Activated CD4-positive, alpha-beta T cell treated with anti-CD3 and anti-CD28 coated beads, Interleukin-2, amount 10 ng/mL, durations not matched to agents 24 days and 14 days (primary cell): Measurements from ENCODE around the gene ACAD10. TPM values are rescaled to one million over a fixed set of nuclear protein-coding genes. Genes with fewer than 3 reads are reported as not detected.
"Not testable (repeated sequence)": the region's sequence is repeated elsewhere in the genome, so short reads cannot be mapped to it uniquely, and the experiment has no call there.

Experiments
- DNase-seq: peaks from one replicate; pipeline ENCODE4 v3.0.0; 2022
- H3K27ac Mint-ChIP-seq: one replicate; pipeline ENCODE4 v1.8.0; 2022; ENCODE audit warnings: mild to moderate bottlenecking, mixed read lengths
- H3K27me3 Mint-ChIP-seq: one replicate; pipeline ENCODE4 v1.8.0; 2022; ENCODE audit warnings: mixed read lengths
- H3K36me3 Mint-ChIP-seq: one replicate; pipeline ENCODE4 v1.8.0; 2022; ENCODE audit warnings: low read depth, mild to moderate bottlenecking, mixed read lengths
- H3K4me1 Mint-ChIP-seq: one replicate; pipeline ENCODE4 v1.8.0; 2021; ENCODE audit warnings: mixed read lengths
- H3K4me3 Mint-ChIP-seq: one replicate; pipeline ENCODE4 v1.8.0; 2022; ENCODE audit warnings: mild to moderate bottlenecking, moderate library complexity, mixed read lengths
- H3K9me3 Mint-ChIP-seq: one replicate; pipeline ENCODE4 v1.8.0; 2021; ENCODE audit warnings: mixed read lengths
- intact Hi-C: fragments of 100-400 bp; cut with micrococcal nuclease; formaldehyde crosslinking; loops from one replicate; pipeline ENCODE4 v1.15.1; 2023
- total RNA-seq: library from RNA; stranded (reverse); gene quantifications from 2 replicates; pipeline ENCODE4 v1.2.3, GENCODE V29; 2022

ACAD10 gene
- total RNA-seq, 1 donor from 2014 or later, result 28.6 TPM

DNA sequence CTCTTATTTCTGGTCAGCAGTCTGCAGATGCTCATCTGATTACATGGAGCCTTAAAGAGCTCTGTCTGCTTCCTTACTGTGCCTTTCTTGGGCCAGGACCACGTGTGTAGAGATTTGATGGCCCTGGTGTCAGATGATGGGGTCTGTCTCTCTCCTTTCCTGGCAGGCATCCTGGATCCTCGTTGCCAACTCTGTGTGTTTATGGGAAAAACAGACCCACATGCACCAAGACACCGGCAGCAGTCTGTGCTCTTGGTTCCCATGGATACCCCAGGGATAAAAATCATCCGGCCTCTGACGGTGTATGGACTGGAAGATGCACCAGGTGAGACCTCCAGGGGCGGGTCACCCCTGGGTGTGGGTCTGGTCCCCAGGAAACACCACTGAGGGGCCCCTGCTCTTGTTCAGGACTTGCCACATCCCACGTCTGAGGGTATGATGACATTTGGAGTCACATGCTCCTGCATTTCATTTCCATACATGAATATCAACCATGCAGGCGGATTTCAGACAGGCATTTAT lies 62.4 kb downstream of the ACAD10 start:
- H3K27ac Mint-ChIP-seq, result no peak overlapping the region

DNA sequence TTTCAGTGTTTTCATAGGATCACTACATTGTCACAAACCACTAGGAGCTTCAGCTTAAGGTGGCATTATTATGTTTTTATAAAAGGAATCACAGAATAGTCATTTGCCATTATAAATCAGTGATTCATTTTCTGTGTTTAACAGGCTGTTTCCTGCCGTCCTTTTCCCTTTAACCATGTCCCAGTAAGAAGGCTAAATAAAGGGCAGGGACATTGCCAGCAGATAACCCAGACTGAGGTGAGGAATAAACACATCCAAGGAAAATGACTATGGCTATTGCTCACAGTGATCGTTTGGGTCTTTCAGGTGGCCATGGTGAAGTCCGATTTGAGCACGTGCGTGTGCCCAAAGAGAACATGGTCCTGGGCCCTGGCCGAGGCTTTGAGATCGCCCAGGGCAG lies 63.0 kb downstream of the ACAD10 start:
- H3K9me3 Mint-ChIP-seq, result no peaks in the 10 kb centered on the region
- H3K27ac Mint-ChIP-seq, result no peak overlapping the region
- no peaks in the 10 kb centered on the region for H3K4me1 Mint-ChIP-seq
- no peaks in the 10 kb centered on the region for H3K27me3 Mint-ChIP-seq
- no peak overlapping the region for H3K4me3 Mint-ChIP-seq
- H3K36me3 Mint-ChIP-seq, result peaks cover 12% of the 10 kb centered on the region
- intact Hi-C loops, result no loop called here
- no peak for DNase-seq

More for the DNA sequence above, 62.4 kb downstream of the ACAD10 start:
- Mint-ChIP-seq H3K4me3 (no peak overlapping the region), H3K27me3 (no peaks in the 10 kb centered on the region), H3K4me1 (no peaks in the 10 kb centered on the region), H3K36me3 (peaks cover 12% of the 10 kb centered on the region), H3K9me3 (no peaks in the 10 kb centered on the region)
- intact Hi-C loops, result no loop called here
- DNase-seq, result no peak

DNA sequence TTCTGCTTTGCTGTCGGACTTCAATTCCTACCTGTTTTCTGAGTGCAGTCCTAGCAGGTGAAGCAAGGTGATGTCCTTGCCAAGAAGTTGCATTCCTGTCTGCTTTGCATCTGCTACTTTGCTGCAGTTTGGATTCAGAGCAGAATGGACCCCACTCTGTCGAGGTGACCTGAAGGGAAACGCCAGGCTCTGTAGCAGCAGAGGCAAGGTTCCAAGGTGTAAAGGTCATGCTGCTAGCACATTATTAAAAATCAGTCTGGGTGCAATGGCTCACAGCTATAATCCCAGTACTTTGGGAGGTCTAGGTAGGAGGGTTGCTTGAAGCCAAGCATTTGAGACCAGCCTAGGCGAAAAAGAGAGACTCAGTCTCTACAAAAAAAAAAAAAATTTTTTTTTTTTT lies 63.5 kb downstream of the ACAD10 start:
- intact Hi-C loops, result no loop called here
- no peak for DNase-seq
- Mint-ChIP-seq H3K4me3 (no peak overlapping the region), H3K4me1 (no peaks in the 10 kb centered on the region), H3K27me3 (no peaks in the 10 kb centered on the region), H3K27ac (no peak overlapping the region), H3K9me3 (no peaks in the 10 kb centered on the region), H3K36me3 (peaks cover 12% of the 10 kb centered on the region)

DNA sequence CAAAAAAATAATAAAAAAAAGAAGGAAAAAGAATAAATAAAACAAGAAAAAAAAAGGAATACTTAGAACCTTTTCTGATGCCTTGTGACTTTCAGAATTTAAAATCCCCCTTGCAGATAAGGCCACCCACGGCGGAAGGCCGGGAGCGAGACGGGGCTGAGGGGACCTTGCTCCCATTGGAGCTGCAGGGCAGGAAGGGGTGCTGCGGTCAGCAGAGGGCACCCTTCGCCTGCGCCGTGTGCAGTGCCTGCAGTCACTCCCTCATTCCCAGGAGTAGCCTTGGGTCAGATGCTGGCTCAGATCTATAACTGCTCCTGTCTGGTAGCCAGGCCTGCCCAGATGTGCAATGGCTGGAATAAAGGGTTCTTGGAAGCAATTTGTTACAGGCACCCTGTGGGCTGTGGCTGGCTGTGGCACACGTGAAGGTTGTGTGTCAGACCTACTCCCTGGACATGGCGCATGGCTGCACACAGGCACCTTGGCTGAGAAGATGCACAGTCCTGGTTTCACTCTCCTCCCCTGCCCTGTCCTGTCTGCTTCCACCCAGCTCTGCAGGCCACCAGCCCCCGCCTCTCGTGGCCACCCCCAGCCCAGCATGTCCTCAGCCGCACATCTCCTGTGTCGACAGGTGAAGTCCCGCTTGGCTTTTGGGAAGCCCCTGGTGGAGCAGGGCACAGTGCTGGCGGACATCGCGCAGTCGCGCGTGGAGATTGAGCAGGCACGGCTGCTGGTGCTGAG lies 67.5 kb downstream of the ACAD10 start:
- Mint-ChIP-seq H3K36me3 (peaks cover 3% of the 10 kb centered on the region), H3K4me3 (no peak overlapping the region), H3K27me3 (no peaks in the 10 kb centered on the region), H3K9me3 (no peaks in the 10 kb centered on the region), H3K4me1 (peaks cover 6% of the 10 kb centered on the region), H3K27ac (no peak overlapping the region)
- intact Hi-C loops, result loop anchor here (1.0 kb wide), 1 partner anchor 60 kb away; no protein-coding TSS in a partner anchor
- no peak for DNase-seq

DNA sequence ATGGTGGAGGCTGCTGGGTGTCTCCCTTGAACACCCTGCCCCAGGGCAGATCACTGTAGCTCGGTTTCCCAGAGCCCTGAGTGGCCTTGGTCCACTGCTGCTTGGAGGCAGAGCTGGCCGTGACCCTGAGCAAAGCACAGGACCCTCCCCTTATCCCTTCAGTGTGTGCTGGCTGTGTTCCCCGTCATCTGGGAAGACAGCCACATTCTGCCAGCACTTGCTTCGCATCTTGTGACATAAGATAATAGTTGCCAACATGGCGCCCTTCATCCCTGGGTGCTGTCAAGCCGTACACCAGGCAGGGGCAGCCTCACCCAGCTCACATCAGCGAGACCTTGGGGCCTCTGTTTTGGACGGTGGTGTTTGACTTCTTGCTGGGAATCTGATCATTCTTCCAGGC lies 68.8 kb downstream of the ACAD10 start:
- peaks cover 9% of the 10 kb centered on the region for H3K4me1 Mint-ChIP-seq
- H3K36me3 Mint-ChIP-seq, result peaks cover 3% of the 10 kb centered on the region
- no peaks in the 10 kb centered on the region for H3K27me3 Mint-ChIP-seq

DNA sequence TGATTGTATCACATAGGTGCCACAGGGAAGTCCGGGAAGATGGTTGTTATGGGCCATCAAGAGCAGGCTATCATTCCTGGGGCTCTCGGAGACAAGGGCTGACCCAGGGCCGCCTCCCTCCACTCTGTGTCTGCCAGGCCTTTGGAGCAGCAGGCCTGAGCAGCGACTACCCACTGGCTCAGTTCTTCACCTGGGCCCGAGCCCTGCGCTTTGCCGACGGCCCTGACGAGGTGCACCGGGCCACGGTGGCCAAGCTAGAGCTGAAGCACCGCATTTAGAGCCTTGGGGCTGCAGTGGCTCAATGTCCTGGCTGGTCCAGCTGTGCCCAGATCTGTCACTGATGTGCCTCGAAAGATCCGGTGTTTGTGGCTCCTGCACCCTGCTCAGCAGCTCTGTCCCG lies 70.3 kb downstream of the ACAD10 start:
- Mint-ChIP-seq H3K27me3 (peaks cover 3% of the 10 kb centered on the region), H3K27ac (no peak overlapping the region), H3K9me3 (no peaks in the 10 kb centered on the region), H3K4me1 (peaks cover 9% of the 10 kb centered on the region), H3K36me3 (peaks cover 3% of the 10 kb centered on the region), H3K4me3 (no peak overlapping the region)
- intact Hi-C loops, result no loop called here
- no peak for DNase-seq

More for the DNA sequence above, 68.8 kb downstream of the ACAD10 start:
- Mint-ChIP-seq H3K4me3 (no peak overlapping the region), H3K9me3 (no peaks in the 10 kb centered on the region), H3K27ac (no peak overlapping the region)
- no peak for DNase-seq
- intact Hi-C loops, result no loop called here

DNA sequence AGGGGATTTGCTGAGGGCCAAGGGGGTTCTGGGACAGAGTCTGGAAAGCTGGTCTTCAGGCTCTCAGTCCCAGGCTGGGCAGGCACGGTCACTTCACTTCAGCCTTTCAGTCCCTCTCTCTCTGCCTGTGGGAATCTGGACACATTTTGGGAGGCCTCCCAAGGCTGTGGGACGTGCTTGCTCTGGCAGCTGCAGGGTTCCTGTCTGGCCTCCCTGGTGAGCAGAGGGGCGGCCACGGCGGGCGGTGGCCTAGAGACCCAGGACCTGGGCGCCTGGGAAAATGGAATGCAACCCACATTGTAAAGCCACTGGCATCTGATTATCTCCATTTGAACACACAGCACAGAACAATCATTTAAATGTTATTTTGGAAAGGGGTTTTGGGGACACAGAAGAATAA lies 70.8 kb downstream of the ACAD10 start:
- intact Hi-C loops, result no loop called here
- Mint-ChIP-seq H3K4me3 (no peak overlapping the region), H3K9me3 (no peaks in the 10 kb centered on the region), H3K27me3 (peaks cover 3% of the 10 kb centered on the region), H3K4me1 (peaks cover 9% of the 10 kb centered on the region), H3K27ac (no peak overlapping the region), H3K36me3 (peaks cover 3% of the 10 kb centered on the region)
- no peak for DNase-seq

DNA sequence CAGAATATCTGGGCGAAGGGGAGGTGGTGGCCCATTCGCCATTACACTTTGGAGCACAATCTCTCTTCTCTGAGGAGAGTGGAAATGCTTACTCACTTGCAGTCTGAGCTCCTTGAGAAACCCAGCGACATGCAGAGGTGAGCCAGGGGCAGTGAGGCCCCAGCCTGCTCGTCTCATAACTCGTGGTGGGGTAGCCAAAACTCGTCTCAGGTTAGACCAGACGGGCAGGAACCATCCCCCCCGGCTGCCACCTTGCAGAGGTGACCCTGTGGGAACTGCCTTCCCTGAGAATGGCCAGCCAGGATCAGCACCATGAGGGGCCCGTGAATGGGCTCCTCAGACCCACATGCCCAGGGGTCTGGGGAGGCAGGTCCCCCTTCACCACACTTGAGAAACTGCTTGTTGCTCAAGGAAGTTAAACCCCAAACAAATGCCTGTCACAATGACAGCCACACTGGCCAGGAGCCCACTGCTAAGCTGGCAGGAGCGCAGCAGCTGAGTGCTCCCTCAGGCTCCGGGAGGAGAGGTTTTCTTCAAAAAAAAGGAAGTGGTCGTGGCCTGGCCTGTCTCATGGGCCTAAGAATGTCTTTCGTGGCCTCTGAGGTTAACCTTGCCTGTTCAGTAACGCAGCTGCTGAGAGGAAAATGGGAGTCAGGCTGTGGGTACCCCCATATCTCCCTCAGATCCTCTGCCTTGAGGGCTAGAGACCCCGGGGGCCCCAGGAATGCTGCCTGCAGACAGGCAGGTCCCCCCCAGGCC lies 71.7 kb downstream of the ACAD10 start:
- Mint-ChIP-seq H3K36me3 (peaks cover 3% of the 10 kb centered on the region), H3K4me1 (peaks cover 9% of the 10 kb centered on the region), H3K27me3 (peaks cover 5% of the 10 kb centered on the region), H3K4me3 (no peak overlapping the region), H3K27ac (no peak overlapping the region), H3K9me3 (no peaks in the 10 kb centered on the region)
- DNase-seq, result peak; percentile 73
- intact Hi-C loops, result no loop called here

DNA sequence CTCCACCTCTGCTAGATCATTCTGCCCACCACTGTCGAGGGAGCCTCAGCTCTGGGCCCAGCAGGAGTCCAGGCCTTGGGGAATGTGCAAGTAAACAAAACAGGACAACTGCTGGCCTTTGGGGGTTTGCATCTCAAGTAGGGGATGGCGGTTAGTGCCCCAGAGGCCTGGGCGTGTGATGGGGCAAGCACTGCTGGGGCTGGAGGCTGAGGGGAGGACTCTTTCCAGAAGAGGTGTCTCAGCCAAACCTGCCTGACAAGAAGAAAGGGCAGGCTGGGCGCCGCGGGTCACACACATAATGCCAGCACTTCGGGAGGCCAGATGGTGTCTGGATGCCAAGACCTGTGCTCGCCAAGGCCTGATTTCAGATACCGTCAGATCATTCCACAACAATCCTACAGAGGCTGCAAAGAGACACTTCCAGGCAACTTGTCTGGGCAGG lies 72.3 kb downstream of the ACAD10 start:
- intact Hi-C loops, result no loop called here
- Mint-ChIP-seq H3K4me3 (no peak overlapping the region), H3K36me3 (peaks cover 3% of the 10 kb centered on the region), H3K9me3 (no peaks in the 10 kb centered on the region), H3K27ac (no peak overlapping the region), H3K4me1 (peaks cover 9% of the 10 kb centered on the region), H3K27me3 (peaks cover 8% of the 10 kb centered on the region)
- DNase-seq, result no peak

DNA sequence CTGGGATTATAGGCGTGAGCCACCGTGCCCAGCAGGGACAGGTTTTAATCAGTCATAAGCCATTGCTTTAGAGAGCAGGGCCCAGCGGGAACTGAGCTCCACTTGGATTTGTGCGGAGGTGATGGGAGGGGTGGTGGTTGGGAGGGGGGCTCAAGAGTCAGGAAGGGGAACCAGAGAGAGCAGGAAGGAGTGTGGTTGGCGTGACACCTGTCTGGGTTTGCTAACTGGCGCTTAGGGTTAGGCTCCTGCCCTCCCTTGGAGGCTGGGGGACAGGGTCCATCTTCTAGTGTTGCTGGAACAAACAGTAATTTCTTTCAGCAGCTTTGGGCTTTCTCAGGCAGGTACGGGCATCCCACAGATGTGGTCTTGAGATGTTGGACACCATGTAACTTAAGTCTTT lies 73.4 kb downstream of the ACAD10 start:
- intact Hi-C loops, result no loop called here
- peaks cover 3% of the 10 kb centered on the region for H3K36me3 Mint-ChIP-seq
- H3K27ac Mint-ChIP-seq, result no peak overlapping the region
- H3K4me1 Mint-ChIP-seq, result peaks cover 9% of the 10 kb centered on the region
- H3K27me3 Mint-ChIP-seq, result peaks cover 14% of the 10 kb centered on the region
- H3K9me3 Mint-ChIP-seq, result no peaks in the 10 kb centered on the region
- no peak for DNase-seq
- H3K4me3 Mint-ChIP-seq, result no peak overlapping the region

DNA sequence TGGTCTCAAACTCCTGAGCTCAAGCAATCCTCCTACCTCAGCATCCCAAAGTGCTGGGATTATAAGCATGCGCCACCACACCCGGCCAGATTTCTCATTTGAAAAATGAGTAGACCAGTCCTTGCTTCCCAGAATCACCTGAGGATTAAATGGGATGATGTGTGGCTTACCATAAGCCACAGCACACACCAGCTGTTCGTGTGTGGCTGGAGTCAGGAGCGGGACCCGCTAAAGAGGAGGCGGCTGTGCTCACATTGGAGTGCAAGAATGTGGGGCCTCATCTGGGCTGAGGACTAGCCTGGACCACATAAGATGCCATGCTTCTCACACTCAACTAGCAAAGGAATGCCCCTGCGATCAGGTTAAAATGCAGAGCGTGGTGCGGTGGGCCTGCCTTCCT lies 74.1 kb downstream of the ACAD10 start:
- Mint-ChIP-seq H3K4me1 (peaks cover 9% of the 10 kb centered on the region), H3K4me3 (no peak overlapping the region), H3K36me3 (peaks cover 3% of the 10 kb centered on the region), H3K27ac (no peak overlapping the region), H3K9me3 (no peaks in the 10 kb centered on the region), H3K27me3 (peaks cover 17% of the 10 kb centered on the region)
- intact Hi-C loops, result no loop called here
- DNase-seq, result no peak

DNA sequence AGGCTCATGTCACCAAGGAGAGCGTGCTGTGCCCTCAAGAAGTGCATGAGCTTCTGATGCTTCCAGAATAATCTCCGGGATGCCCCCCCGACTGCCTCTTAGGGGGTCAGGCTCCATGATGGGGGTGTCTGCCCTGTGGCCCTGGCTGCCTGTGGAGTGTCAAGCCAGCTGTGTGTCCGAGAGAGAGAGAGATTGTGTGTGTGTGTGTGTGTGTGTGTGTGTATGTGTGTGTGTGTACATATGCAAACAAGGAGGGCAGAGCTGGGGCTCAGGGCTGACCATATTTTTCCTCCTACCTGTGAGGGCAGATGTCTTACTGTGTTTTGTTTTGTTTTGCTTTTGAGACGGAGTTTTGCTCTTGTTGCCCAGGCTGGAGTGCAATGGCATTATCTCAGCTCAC lies 75.2 kb downstream of the ACAD10 start:
- Mint-ChIP-seq H3K36me3 (peaks cover 3% of the 10 kb centered on the region), H3K4me1 (peaks cover 9% of the 10 kb centered on the region), H3K4me3 (no peak overlapping the region), H3K27ac (no peak overlapping the region), H3K27me3 (peaks cover 19% of the 10 kb centered on the region), H3K9me3 (no peaks in the 10 kb centered on the region)
- DNase-seq, result no peak
- intact Hi-C loops, result no loop called here

DNA sequence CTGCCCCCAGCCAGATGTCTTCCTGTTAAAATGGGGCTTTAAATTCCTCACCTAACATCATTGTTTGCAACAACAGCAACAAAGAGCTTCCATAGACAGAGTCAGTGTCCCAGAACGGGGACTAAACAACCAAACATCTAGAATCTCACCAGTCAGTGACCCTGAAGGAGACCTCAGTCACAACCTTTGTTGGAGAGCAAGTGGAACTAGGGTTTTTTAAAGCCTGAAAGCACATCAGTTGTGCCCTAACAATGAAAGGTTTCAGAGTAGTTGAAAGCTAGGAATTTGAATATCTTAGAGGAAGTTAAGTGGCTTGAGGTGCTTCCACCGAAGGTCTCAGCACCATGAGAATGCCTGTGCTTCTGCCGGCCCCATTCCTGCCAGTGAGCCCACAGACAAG lies 75.9 kb downstream of the ACAD10 start:
- Mint-ChIP-seq H3K9me3 (no peaks in the 10 kb centered on the region), H3K4me1 (peaks cover 13% of the 10 kb centered on the region), H3K36me3 (peaks cover 3% of the 10 kb centered on the region), H3K27me3 (peaks cover 23% of the 10 kb centered on the region), H3K4me3 (no peak overlapping the region), H3K27ac (no peak overlapping the region)
- no peak for DNase-seq
- intact Hi-C loops, result no loop called here

DNA sequence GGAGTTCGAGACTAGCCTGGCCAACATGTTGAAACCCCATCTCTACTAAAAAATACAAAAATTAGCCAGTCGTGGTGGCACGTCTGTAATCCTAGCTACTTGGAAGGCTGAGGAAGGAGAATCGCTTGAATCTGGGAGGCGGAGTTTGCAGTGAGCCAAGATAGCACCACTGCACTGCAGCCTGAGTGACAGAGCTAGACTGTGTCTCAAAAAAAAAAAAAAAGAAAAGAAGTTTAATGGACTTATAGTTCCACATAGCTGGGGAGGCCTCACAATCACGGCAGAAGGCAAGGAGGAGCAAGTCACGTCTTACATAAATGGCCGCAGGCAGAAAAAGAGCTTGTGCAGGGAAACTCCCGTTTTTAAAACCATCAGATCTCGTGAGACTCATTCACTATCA lies 77.7 kb downstream of the ACAD10 start:
- intact Hi-C loops, H3K4me3 Mint-ChIP-seq, H3K27ac Mint-ChIP-seq, H3K9me3 Mint-ChIP-seq, H3K36me3 Mint-ChIP-seq, DNase-seq: not testable (repeated sequence)
- Mint-ChIP-seq H3K27me3 (peaks cover 36% of the 10 kb centered on the region), H3K4me1 (peaks cover 12% of the 10 kb centered on the region)
